ENCODE data around the gene ZCCHC14.

- TF ChIP-seq POLR2AphosphoS5 (IDR thresholded peaks at IDR 0.05) (no peak), POLR2A (IDR thresholded peaks at IDR 0.05) (no peak)
Measured at GRCh38 chr16:87390641-87391323, 102.0 kb downstream of the ZCCHC14 start.

Data from spleen (tissue), 3 donors.